HFFc6 (cell line): Measurements from ENCODE around the gene MACROH2A1. TPM values are rescaled to one million over a fixed set of nuclear protein-coding genes. Genes with fewer than 3 reads are reported as not detected.

Experiments used
- DNase-seq: peaks from one replicate; pipeline ENCODE4 v3.0.0-alpha.2; 2018
- H3K27ac Mint-ChIP-seq: 2 replicates; pipeline ENCODE4 v1.8.0; 2020; ENCODE audit warnings: mild to moderate bottlenecking, mixed read lengths
- H3K27me3 Mint-ChIP-seq: 2 replicates; pipeline ENCODE4 v1.8.0; 2021; ENCODE audit warnings: mild to moderate bottlenecking, moderate library complexity, mixed read lengths; ENCODE audit not compliant: insufficient read depth
- H3K36me3 Mint-ChIP-seq: 2 replicates; pipeline ENCODE4 v1.8.0; 2021; ENCODE audit warnings: low read depth, mixed read lengths
- H3K4me1 Mint-ChIP-seq: 2 replicates; pipeline ENCODE4 v1.8.0; 2020; ENCODE audit warnings: low read depth, mixed read lengths
- H3K4me3 Mint-ChIP-seq: 2 replicates; pipeline ENCODE4 v1.8.0; 2020; ENCODE audit warnings: mild to moderate bottlenecking, moderate library complexity, mixed read lengths
- H3K9me3 Mint-ChIP-seq: 2 replicates; pipeline ENCODE4 v1.8.0; 2020; ENCODE audit warnings: mild to moderate bottlenecking, mixed read lengths
- CTCF ChIP-seq: fragments of 200-600 bp; sonication (generic); IDR thresholded peaks from 2 replicates; pipeline ENCODE4 v1.5.0; 2021; ENCODE audit warnings: antibody characterized with exemption, mild to moderate bottlenecking
- total RNA-seq, 6 experiments: library from RNA; stranded (reverse); fragmentation: NEBNext Ultra II Directional; extraction: Animal tissue kit (Norgen Biotek cat#: 25700); gene quantifications; 2 replicates in 1 of 6; 3 replicates in 5 of 6; pipeline ENCODE4 v1.2.3, GENCODE V29; 2021

Gene MACROH2A1
- total RNA-seq, 6 experiments from 2014 or later, result 116 to 144 (median 127) TPM

GRCh38 chr5:135426102-135427082 lies 27.4 kb upstream of the MACROH2A1 start:
- peak; percentile 92 for TF ChIP-seq CTCF
- Mint-ChIP-seq H3K36me3 (peaks cover 15% of the 10 kb centered on the region), H3K4me1 (peaks cover 26% of the 10 kb centered on the region), H3K9me3 (peaks cover 16% of the 10 kb centered on the region), H3K27me3 (no peaks in the 10 kb centered on the region; the same call in 1 of the 2 replicates), H3K27ac (no peak overlapping the region), H3K4me3 (no peak overlapping the region)
- peak; percentile 62 for DNase-seq

- H3K36me3 Mint-ChIP-seq, result peaks cover 15% of the 10 kb centered on the region
- H3K4me3 Mint-ChIP-seq, result no peak overlapping the region
- H3K27me3 Mint-ChIP-seq, result no peaks in the 10 kb centered on the region; the same call in 1 of the 2 replicates
- H3K4me1 Mint-ChIP-seq, result peaks cover 26% of the 10 kb centered on the region
- H3K27ac Mint-ChIP-seq, result no peak overlapping the region
- H3K9me3 Mint-ChIP-seq, result peaks cover 16% of the 10 kb centered on the region
- DNase-seq, result no peak
- TF ChIP-seq CTCF, result no peak
These were observed 26.6 kb upstream of the MACROH2A1 start for GRCh38 chr5:135425641-135426040.

GRCh38 chr5:135423846-135424168 lies 24.8 kb upstream of the MACROH2A1 start:
- peaks cover 3% of the 10 kb centered on the region for H3K27me3 Mint-ChIP-seq
- TF ChIP-seq CTCF, result no peak
- H3K4me3 Mint-ChIP-seq, result no peak overlapping the region
- DNase-seq, result no peak
- H3K9me3 Mint-ChIP-seq, result peaks cover 14% of the 10 kb centered on the region
- H3K27ac Mint-ChIP-seq, result no peak overlapping the region
- H3K36me3 Mint-ChIP-seq, result peaks cover 8% of the 10 kb centered on the region
- peaks cover 26% of the 10 kb centered on the region for H3K4me1 Mint-ChIP-seq

GRCh38 chr5:135423146-135423845 lies 24.3 kb upstream of the MACROH2A1 start:
- no peak overlapping the region for H3K27ac Mint-ChIP-seq
- H3K9me3 Mint-ChIP-seq, result peaks cover 9% of the 10 kb centered on the region
- no peak for DNase-seq
- H3K27me3 Mint-ChIP-seq, result peaks cover 7% of the 10 kb centered on the region
- H3K4me3 Mint-ChIP-seq, result no peak overlapping the region
- peaks cover 3% of the 10 kb centered on the region for H3K36me3 Mint-ChIP-seq
- TF ChIP-seq CTCF, result no peak
- peaks cover 26% of the 10 kb centered on the region for H3K4me1 Mint-ChIP-seq

DNA sequence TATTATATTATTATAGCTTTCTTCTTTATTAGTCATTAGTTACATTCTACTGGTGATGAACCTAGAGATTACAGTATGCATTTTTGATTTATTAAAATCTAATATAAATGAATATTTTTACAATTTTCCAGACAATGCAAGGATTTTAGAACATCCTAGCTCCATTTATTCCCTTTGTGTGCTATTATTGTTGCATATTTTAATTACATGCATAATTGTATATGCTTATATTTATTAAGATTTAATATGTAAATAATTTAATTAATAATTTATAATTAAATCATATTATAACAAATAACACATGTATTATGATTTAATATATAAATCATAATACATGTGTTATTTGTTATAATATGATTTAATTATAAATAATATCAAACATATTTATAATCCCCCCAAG lies 23.4 kb upstream of the MACROH2A1 start:
- Mint-ChIP-seq H3K27me3 (peaks cover 12% of the 10 kb centered on the region), H3K27ac (no peak overlapping the region), H3K4me3 (no peak overlapping the region), H3K36me3 (no peaks in the 10 kb centered on the region; the same call in 1 of the 2 replicates), H3K4me1 (peaks cover 26% of the 10 kb centered on the region), H3K9me3 (peaks cover 6% of the 10 kb centered on the region; the same call in 1 of the 2 replicates)
- no peak for TF ChIP-seq CTCF
- no peak for DNase-seq
